GM12892 (cell line): ENCODE results near the gene GBE1.

Experiments used
- POLR2A ChIP-seq: IDR thresholded peaks from 2 replicates; pipeline ENCODE4 v1.6.1; 2011; ENCODE audit warnings: low read depth, low read length, control low read depth
- POLR2AphosphoS5 ChIP-seq: IDR thresholded peaks from 2 replicates; pipeline ENCODE4 v1.6.1; 2011; ENCODE audit warnings: low read depth, low read length, control low read depth
- TAF1 ChIP-seq: IDR thresholded peaks from 2 replicates; pipeline ENCODE4 v1.6.1; 2011; ENCODE audit warnings: low read depth, mild to moderate bottlenecking, control low read depth, low read length, borderline replicate concordance

DNA sequence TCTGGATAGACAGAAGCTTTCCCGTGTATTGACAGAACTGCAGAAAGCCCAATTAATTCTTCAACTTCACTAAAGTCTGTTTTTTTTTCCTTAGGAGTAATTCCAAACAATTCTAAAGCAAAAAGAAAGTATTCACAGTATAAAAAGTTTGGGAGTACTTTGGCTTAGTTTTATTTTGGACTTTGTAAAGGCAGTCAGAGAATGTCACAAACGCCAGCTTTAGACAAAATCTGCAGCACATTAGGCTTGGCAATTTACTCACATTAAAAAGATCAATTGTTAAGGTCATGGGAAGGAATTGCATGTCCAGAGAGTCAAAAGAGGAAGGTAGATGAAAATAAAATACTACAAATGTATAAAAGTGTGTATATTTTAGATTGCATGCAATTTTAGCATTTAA lies 47.5 kb upstream of the GBE1 start:
- TF ChIP-seq POLR2AphosphoS5 (no peak), POLR2A (no peak), TAF1 (no peak)
